Measurements from ENCODE around the gene DNAJC17.

DNAJC17 gene

GRCh38 chr15:40844696-40845030 lies 37.4 kb upstream of the DNAJC17 start:
- DNase-seq (ENCODE audit: low spot score): no peak
- peak overlapping the region; percentile 2 to 79 for H3K4me3 ChIP-seq (ENCODE audit: low read length in 2 of 2)
- peak overlapping the region; percentile 88 for H3K18ac ChIP-seq (ENCODE audit: low read length)
- peak overlapping the region; percentile 30 for H2AK5ac ChIP-seq (ENCODE audit: low read depth, low read length)
- H3K36me3 ChIP-seq (replicated peaks in 1 of 2; ENCODE audit: control insufficient read depth in 2 of 2, insufficient read depth in 2 of 2, low read length in 2 of 2): no peaks in the 10 kb centered on the region
- H4K8ac ChIP-seq (ENCODE audit: low read depth, low read length): no peak overlapping the region
- no peak overlapping the region for H3K27ac ChIP-seq (replicated peaks; ENCODE audit: low read length)
- H3K4ac ChIP-seq (ENCODE audit: low read length): no peak overlapping the region
- WGBS, 2 donors (ENCODE audit: extremely low coverage in 2 of 2, insufficient read length in 2 of 2, insufficient replicate concordance in 1 of 2): no CpG with 5 or more reads among the region's 28 CpGs
- peak overlapping the region; percentile 34 for H2BK12ac ChIP-seq (ENCODE audit: low read length)
- peak overlapping the region; percentile 87 for H3K23ac ChIP-seq (ENCODE audit: low read depth, low read length, poor library complexity)
- H3K4me1 ChIP-seq (ENCODE audit: control insufficient read depth in 2 of 2, insufficient read depth in 1 of 2, low read depth in 1 of 2, low read length in 2 of 2): peaks cover 13 to 15% of the 10 kb centered on the region in 2 donors
- peaks cover 0 to 3% of the 10 kb centered on the region in 2 donors for H3K9me3 ChIP-seq (replicated peaks in 1 of 2; ENCODE audit: control insufficient read depth in 2 of 2, insufficient read depth in 1 of 2, low read depth in 1 of 2, low read length in 2 of 2)
- no peaks in the 10 kb centered on the region for H3K79me1 ChIP-seq (ENCODE audit: low read depth, low read length)
- H3K4me2 ChIP-seq (ENCODE audit: insufficient read depth, low read length, poor library complexity, severe bottlenecking): peak overlapping the region; percentile 93
- peak overlapping the region; percentile 39 for H2BK15ac ChIP-seq (ENCODE audit: low read length)
- peak overlapping the region; percentile 30 for H2BK5ac ChIP-seq (ENCODE audit: low read length)
- no peak overlapping the region for H2BK120ac ChIP-seq (ENCODE audit: low read depth, low read length)
- peak overlapping the region; percentile 72 for H3K9ac ChIP-seq (ENCODE audit: low read depth, low read length, poor library complexity)
- H4K91ac ChIP-seq (ENCODE audit: low read depth, low read length, poor library complexity): no peak overlapping the region
- H3K27me3 ChIP-seq (ENCODE audit: control insufficient read depth in 3 of 3, insufficient read depth in 3 of 3, low read depth in 1 of 3, low read length in 3 of 3): peaks cover 18 to 73% (median 38%) of the 10 kb centered on the region in 3 experiments
- H2AFZ ChIP-seq (ENCODE audit: low read length): peak overlapping the region; percentile 89
- no peak overlapping the region for H3K14ac ChIP-seq (ENCODE audit: low read length)

- H3K36me3 ChIP-seq (replicated peaks in 1 of 2; ENCODE audit: control insufficient read depth in 2 of 2, insufficient read depth in 2 of 2, low read length in 2 of 2): no peaks in the 10 kb centered on the region
- H2BK15ac ChIP-seq (ENCODE audit: low read length): peak within 1 kb of the TSS; percentile 39
- WGBS, 2 donors (ENCODE audit: extremely low coverage in 2 of 2, insufficient read length in 2 of 2, insufficient replicate concordance in 1 of 2): no CpG with 5 or more reads among the region's 89 CpGs
- H3K27me3 ChIP-seq (ENCODE audit: control insufficient read depth in 3 of 3, insufficient read depth in 3 of 3, low read depth in 1 of 3, low read length in 3 of 3): peaks cover 18 to 73% (median 38%) of the 10 kb centered on the region in 3 experiments
- no peaks in the 10 kb centered on the region for H3K79me1 ChIP-seq (ENCODE audit: low read depth, low read length)
- H3K27ac ChIP-seq (replicated peaks; ENCODE audit: low read length): no peak within 1 kb of the TSS
- H2BK5ac ChIP-seq (ENCODE audit: low read length): peak within 1 kb of the TSS; percentile 30
- H3K9ac ChIP-seq (ENCODE audit: low read depth, low read length, poor library complexity): peak within 1 kb of the TSS; percentile 72
- H3K4me1 ChIP-seq (ENCODE audit: control insufficient read depth in 2 of 2, insufficient read depth in 1 of 2, low read depth in 1 of 2, low read length in 2 of 2): peaks cover 13 to 15% of the 10 kb centered on the region in 2 donors
- H3K23ac ChIP-seq (ENCODE audit: low read depth, low read length, poor library complexity): peak within 1 kb of the TSS; percentile 87
- no peak within 1 kb of the TSS for H4K91ac ChIP-seq (ENCODE audit: low read depth, low read length, poor library complexity)
- peak within 1 kb of the TSS; percentile 93 for H3K4me2 ChIP-seq (ENCODE audit: insufficient read depth, low read length, poor library complexity, severe bottlenecking)
- H3K9me3 ChIP-seq (replicated peaks in 1 of 2; ENCODE audit: control insufficient read depth in 2 of 2, insufficient read depth in 1 of 2, low read depth in 1 of 2, low read length in 2 of 2): peaks cover 0 to 3% of the 10 kb centered on the region in 2 donors
- peak within 1 kb of the TSS; percentile 15 to 79 for H3K4me3 ChIP-seq (ENCODE audit: low read length in 2 of 2)
- peak within 1 kb of the TSS; percentile 89 for H2AFZ ChIP-seq (ENCODE audit: low read length)
- peak within 1 kb of the TSS; percentile 30 for H2AK5ac ChIP-seq (ENCODE audit: low read depth, low read length)
- H3K14ac ChIP-seq (ENCODE audit: low read length): no peak within 1 kb of the TSS
- H3K4ac ChIP-seq (ENCODE audit: low read length): no peak within 1 kb of the TSS
- peak within 1 kb of the TSS; percentile 34 for H2BK12ac ChIP-seq (ENCODE audit: low read length)
- no peak within 1 kb of the TSS for H4K8ac ChIP-seq (ENCODE audit: low read depth, low read length)
- peak within 1 kb of the TSS; percentile 88 for H3K18ac ChIP-seq (ENCODE audit: low read length)
- no peak within 1 kb of the TSS for H2BK120ac ChIP-seq (ENCODE audit: low read depth, low read length)
- DNase-seq (ENCODE audit: low spot score): no peak
Observed at GRCh38 chr15:40843885-40844695, 36.8 kb upstream of the DNAJC17 start, which contains the start of gene SPINT1. Gene SPINT1 (plus strand): TSS chr15:40844048. CDS start chr15:40844555, 507 bp downstream.

- no peaks in the 10 kb centered on the region for H3K36me3 ChIP-seq (replicated peaks in 1 of 2; ENCODE audit: control insufficient read depth in 2 of 2, insufficient read depth in 2 of 2, low read length in 2 of 2)
- H3K79me1 ChIP-seq (ENCODE audit: low read depth, low read length): no peaks in the 10 kb centered on the region
- H3K18ac ChIP-seq (ENCODE audit: low read length): peak overlapping the region; percentile 44
- H4K91ac ChIP-seq (ENCODE audit: low read depth, low read length, poor library complexity): no peak overlapping the region
- H2BK15ac ChIP-seq (ENCODE audit: low read length): no peak overlapping the region
- H3K9me3 ChIP-seq (replicated peaks in 1 of 2; ENCODE audit: control insufficient read depth in 2 of 2, insufficient read depth in 1 of 2, low read depth in 1 of 2, low read length in 2 of 2): peaks cover 0 to 3% of the 10 kb centered on the region in 2 donors
- H3K27ac ChIP-seq (replicated peaks; ENCODE audit: low read length): no peak overlapping the region
- no peak overlapping the region for H2BK120ac ChIP-seq (ENCODE audit: low read depth, low read length)
- H2AFZ ChIP-seq (ENCODE audit: low read length): peak overlapping the region; percentile 89
- DNase-seq (ENCODE audit: low spot score): no peak
- H3K4ac ChIP-seq (ENCODE audit: low read length): no peak overlapping the region
- H2BK5ac ChIP-seq (ENCODE audit: low read length): no peak overlapping the region
- no peak overlapping the region for H2AK5ac ChIP-seq (ENCODE audit: low read depth, low read length)
- no peak overlapping the region for H2BK12ac ChIP-seq (ENCODE audit: low read length)
- H3K14ac ChIP-seq (ENCODE audit: low read length): no peak overlapping the region
- peak overlapping the region; percentile 13 for H3K9ac ChIP-seq (ENCODE audit: low read depth, low read length, poor library complexity)
- peak overlapping the region; percentile 93 for H3K4me2 ChIP-seq (ENCODE audit: insufficient read depth, low read length, poor library complexity, severe bottlenecking)
- H3K23ac ChIP-seq (ENCODE audit: low read depth, low read length, poor library complexity): no peak overlapping the region
- H3K4me1 ChIP-seq (ENCODE audit: control insufficient read depth in 2 of 2, insufficient read depth in 1 of 2, low read depth in 1 of 2, low read length in 2 of 2): peaks cover 13 to 15% of the 10 kb centered on the region in 2 donors
- H3K27me3 ChIP-seq (ENCODE audit: control insufficient read depth in 3 of 3, insufficient read depth in 3 of 3, low read depth in 1 of 3, low read length in 3 of 3): peaks cover 18 to 75% (median 38%) of the 10 kb centered on the region in 3 experiments
- WGBS, 2 donors (ENCODE audit: extremely low coverage in 2 of 2, insufficient read length in 2 of 2, insufficient replicate concordance in 1 of 2): no CpG with 5 or more reads among the region's 34 CpGs
- H3K4me3 ChIP-seq (ENCODE audit: low read length in 2 of 2): peak overlapping the region; percentile 15 to 79
- H4K8ac ChIP-seq (ENCODE audit: low read depth, low read length): no peak overlapping the region
Observed at GRCh38 chr15:40843261-40843884, 36.1 kb upstream of the DNAJC17 start.

- Histone ChIP-seq H3K18ac (ENCODE audit: low read length) (no peak overlapping the region), H3K9me3 (replicated peaks in 1 of 2; ENCODE audit: control insufficient read depth in 2 of 2, insufficient read depth in 1 of 2, low read depth in 1 of 2, low read length in 2 of 2) (peaks cover 0 to 3% of the 10 kb centered on the region in 2 donors), H3K23ac (ENCODE audit: low read depth, low read length, poor library complexity) (no peak overlapping the region), H3K9ac (ENCODE audit: low read depth, low read length, poor library complexity) (no peak overlapping the region), H3K27me3 (ENCODE audit: control insufficient read depth in 3 of 3, insufficient read depth in 3 of 3, low read depth in 1 of 3, low read length in 3 of 3) (peaks cover 18 to 68% (median 38%) of the 10 kb centered on the region in 3 experiments), H3K4me1 (ENCODE audit: control insufficient read depth in 2 of 2, insufficient read depth in 1 of 2, low read depth in 1 of 2, low read length in 2 of 2) (peaks cover 5 to 6% of the 10 kb centered on the region in 2 donors), H2BK12ac (ENCODE audit: low read length) (no peak overlapping the region), H2AK5ac (ENCODE audit: low read depth, low read length) (no peak overlapping the region), H2AFZ (ENCODE audit: low read length) (no peak overlapping the region), H2BK15ac (ENCODE audit: low read length) (no peak overlapping the region), H2BK5ac (ENCODE audit: low read length) (no peak overlapping the region), H3K36me3 (replicated peaks in 1 of 2; ENCODE audit: control insufficient read depth in 2 of 2, insufficient read depth in 2 of 2, low read length in 2 of 2) (no peaks in the 10 kb centered on the region), H4K8ac (ENCODE audit: low read depth, low read length) (no peak overlapping the region), H3K4me2 (ENCODE audit: insufficient read depth, low read length, poor library complexity, severe bottlenecking) (no peak overlapping the region), H3K4ac (ENCODE audit: low read length) (no peak overlapping the region), H3K4me3 (ENCODE audit: low read length in 2 of 2) (no peak overlapping the region), H3K79me1 (ENCODE audit: low read depth, low read length) (no peaks in the 10 kb centered on the region), H3K27ac (replicated peaks; ENCODE audit: low read length) (no peak overlapping the region), H3K14ac (ENCODE audit: low read length) (no peak overlapping the region), H2BK120ac (ENCODE audit: low read depth, low read length) (no peak overlapping the region), H4K91ac (ENCODE audit: low read depth, low read length, poor library complexity) (no peak overlapping the region)
- WGBS, 2 donors (ENCODE audit: extremely low coverage in 2 of 2, insufficient read length in 2 of 2, insufficient replicate concordance in 1 of 2): no CpG with 5 or more reads among the region's 2 CpGs
- DNase-seq (ENCODE audit: low spot score): no peak
Observed at GRCh38 chr15:40841741-40842140, 34.5 kb upstream of the DNAJC17 start.

All from neuronal stem cell (in vitro differentiated cells).